Heart left ventricle (tissue), 13 donors: ENCODE data around the gene MED27.

Experiments used
- POLR2A ChIP-seq, 2 donors: fragments of 450-650 bp; IDR thresholded peaks; one replicate each; pipeline ENCODE4 v1.6.1; 2017; ENCODE audit warnings: antibody characterized with exemption in 2 of 2, mild to moderate bottlenecking in 2 of 2, moderate library complexity in 2 of 2
- TF ChIP-seq, protein P1 (sequence below), 12 donors: fragments of 200-600 bp; sonication (generic) in 4 of 12; IDR thresholded peaks; one replicate each; pipeline versions ENCODE4 v1.5.0 to v1.8.0; 2018 to 2022; ENCODE audit warnings: antibody characterized with exemption in 12 of 12, mild to moderate bottlenecking in 5 of 12
- donor health status: ischemic (EF 13 %, LVEDD 7.1; RV severe dilation, severe dysfunction).
- donor health status: DM: no; HTN: yes; CAD: no.
- donor health status: DM: no; HTN: no; CAD: no.
- donor health status: ischemic (EF 25% LVEDD 6.9; RV normal size, moderate dysfunction).
- donor health status: ischemic (EF 25% LVEDD 5.7; RV mildly dilated, moderate dysfunction).
- donor health status: ischemic (EF 35%, LVEDD 5.7; RV mildly dilated, moderate dysfunction).
- donor health status: nonischemic (EF 11% LVEDD 7.7; RV severe dilation, severe dysfunction).
- donor health status: DM: yes; HTN: yes; CAD: no.
- donor health status: PGD.
- donor health status: ischemic (EF 29% LVEDD 5.4; RV normal size, mild dysfunction).
- donor health status: nonischemic (EF 23%, LVEDD 6.1; RV moderate dilation, normal function).

DNA sequence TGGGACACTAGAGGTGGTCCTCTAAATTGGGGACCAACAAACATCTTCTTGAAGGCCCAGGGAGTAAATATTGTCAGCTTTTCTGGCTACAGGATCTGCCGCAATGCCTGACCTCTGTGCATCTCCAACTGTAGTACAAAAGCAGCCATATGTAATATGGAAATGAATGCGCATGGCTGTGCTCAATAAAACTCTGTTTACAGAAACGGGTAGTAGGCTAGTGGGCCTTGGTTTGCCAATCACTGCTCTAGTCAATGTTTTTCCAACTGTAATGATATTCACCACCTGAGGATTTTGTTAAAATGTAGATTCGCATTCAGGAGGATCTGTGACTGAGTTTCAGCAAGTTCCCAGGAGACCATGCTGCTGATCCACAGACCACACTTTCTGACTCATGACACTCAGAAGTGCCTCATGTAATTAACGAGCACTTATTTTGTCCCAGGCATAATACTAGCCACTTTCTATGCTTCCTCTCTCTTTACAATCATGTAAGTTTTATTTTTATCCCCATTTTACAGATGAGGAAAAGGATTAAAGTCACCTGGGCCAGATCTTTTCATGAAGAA lies 96.9 kb downstream of the MED27 start:
- TF ChIP-seq, protein P1, sequence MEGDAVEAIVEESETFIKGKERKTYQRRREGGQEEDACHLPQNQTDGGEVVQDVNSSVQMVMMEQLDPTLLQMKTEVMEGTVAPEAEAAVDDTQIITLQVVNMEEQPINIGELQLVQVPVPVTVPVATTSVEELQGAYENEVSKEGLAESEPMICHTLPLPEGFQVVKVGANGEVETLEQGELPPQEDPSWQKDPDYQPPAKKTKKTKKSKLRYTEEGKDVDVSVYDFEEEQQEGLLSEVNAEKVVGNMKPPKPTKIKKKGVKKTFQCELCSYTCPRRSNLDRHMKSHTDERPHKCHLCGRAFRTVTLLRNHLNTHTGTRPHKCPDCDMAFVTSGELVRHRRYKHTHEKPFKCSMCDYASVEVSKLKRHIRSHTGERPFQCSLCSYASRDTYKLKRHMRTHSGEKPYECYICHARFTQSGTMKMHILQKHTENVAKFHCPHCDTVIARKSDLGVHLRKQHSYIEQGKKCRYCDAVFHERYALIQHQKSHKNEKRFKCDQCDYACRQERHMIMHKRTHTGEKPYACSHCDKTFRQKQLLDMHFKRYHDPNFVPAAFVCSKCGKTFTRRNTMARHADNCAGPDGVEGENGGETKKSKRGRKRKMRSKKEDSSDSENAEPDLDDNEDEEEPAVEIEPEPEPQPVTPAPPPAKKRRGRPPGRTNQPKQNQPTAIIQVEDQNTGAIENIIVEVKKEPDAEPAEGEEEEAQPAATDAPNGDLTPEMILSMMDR (IDR thresholded peaks at IDR 0.05), result no peak
- TF ChIP-seq POLR2A (IDR thresholded peaks at IDR 0.05), result no peak
